ENCODE data around the gene NUCB1. TPM values are rescaled to one million over a fixed set of nuclear protein-coding genes. Genes with fewer than 3 reads are reported as not detected.
A peak's percentile ranks its signal among the peaks of the same experiment; 100 is the strongest.

The NUCB1 gene
- total RNA-seq, 4 donors from 2014 or later: 154 to 506 (median 444) TPM

DNA sequence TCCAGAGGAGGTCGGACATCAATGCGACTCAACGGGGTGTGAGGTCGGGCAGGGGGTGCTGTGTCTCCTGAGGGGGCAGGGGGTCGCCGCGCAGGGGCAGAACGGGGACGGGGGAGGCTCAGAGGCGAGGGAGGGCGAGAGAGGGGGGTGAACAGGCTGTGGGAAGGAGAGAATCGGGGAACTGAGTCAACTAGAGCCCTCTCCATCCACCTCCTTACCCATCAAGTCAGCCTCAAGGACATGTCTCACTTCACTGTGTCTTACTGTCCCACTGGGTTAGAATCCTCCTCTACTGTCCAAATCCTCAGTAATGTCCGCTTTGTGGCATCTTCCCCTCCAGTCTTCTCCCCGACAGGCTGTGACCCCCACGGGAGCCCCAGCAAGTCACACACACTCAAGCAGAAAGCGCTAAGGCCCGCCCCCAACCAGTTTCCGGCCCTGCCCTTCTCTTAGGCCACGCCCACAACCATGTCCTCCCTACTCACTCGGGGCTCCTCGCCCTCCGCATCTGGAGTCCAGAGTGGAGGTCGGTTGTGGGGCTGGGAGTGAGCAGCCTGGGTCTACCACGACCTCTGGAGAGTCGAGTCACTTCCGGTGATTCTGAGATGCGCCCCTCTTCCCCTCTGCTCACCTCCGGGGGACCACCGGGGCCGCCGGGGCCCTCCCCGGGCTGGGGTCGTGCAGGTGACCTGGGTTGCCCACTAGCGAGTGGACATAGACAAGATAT, 41.0 kb upstream of the NUCB1 start:
- peak in 2 of 3 donors; percentile 82 to 85 for DNase-seq
- peak overlapping the region; percentile 21 to 39 (median 26) for H3K4me3 ChIP-seq
- no peak for TF ChIP-seq CTCF (IDR thresholded peaks at IDR 0.05)
- peak overlapping the region in 1 of 4 donors; percentile 49 for H3K27ac ChIP-seq
- H3K36me3 ChIP-seq: no peaks in the 10 kb centered on the region
- H3K27me3 ChIP-seq: no peaks in the 10 kb centered on the region
- H3K4me1 ChIP-seq: no peaks in the 10 kb centered on the region
- no peaks in the 10 kb centered on the region for H3K9me3 ChIP-seq

DNA sequence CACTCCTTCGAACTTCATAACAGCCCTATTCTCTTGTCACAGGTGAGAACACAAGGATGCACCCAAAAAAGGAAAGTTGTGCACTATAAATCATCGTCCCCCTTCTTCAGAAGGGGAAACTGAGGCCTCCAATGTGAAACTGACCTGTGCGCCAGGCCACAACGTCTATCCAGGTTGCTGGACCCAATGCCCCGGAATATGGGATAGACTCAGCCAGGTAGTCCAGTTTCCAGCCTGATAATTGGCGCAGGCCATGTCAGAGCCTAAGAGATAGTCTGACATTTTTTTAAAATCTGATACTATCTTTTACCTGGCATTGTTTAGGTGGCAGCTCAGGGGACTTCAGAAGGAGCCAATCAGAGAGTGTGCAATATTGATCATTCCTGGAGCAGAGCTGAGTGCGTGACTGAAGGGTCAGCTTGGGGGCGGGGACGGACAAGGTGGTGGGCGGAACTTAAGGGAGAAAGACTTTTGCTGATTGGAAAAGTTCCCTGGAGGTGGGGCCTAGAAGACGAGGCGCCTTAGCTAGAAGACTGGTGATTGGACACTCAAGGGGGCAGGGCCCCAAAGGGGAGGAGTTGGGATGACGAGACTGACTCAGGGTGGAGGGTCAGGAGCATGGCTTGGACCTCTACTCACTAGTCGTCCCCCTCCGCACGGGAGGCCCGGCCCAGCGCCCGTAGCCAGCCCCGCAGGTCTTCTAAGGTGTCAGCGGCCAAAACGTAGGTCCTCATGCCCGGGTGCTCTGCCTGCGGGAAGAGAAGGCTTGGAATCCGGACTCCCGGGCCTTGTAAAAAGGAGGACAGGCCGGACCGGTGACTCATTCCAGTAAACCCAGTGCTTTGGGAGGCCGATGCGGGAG, 40.2 kb upstream of the NUCB1 start:
- H3K27me3 ChIP-seq: no peaks in the 10 kb centered on the region
- peak overlapping the region in 2 of 4 donors; percentile 25 to 39 for H3K4me3 ChIP-seq
- TF ChIP-seq CTCF (IDR thresholded peaks at IDR 0.05) (no peak), POLR2A (IDR thresholded peaks at IDR 0.05) (no peak)
- no peaks in the 10 kb centered on the region for H3K36me3 ChIP-seq
- no peak for DNase-seq
- peak overlapping the region in 1 of 4 donors; percentile 49 for H3K27ac ChIP-seq
- no peaks in the 10 kb centered on the region for H3K9me3 ChIP-seq
- H3K4me1 ChIP-seq: no peaks in the 10 kb centered on the region

DNA sequence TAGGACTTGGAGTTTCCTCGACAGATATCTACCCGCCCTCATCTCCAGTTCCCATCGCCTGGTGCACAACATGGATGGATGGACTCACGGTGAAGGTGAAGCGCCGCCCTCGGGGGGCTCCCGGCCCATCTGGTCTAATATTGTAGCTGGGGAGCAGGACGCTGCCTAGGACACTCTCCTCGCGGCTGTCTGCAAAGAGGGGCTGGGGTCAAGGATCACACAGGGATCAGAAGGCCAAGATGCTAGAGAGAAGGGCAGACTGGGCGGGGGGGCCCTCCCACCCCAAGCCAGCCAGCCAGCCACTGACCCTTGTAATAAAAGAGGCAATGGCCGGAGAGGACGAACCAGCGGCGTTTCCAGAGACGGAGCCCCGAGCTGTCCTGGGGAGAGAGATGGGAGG, 38.8 kb upstream of the NUCB1 start:
- Histone ChIP-seq H3K4me1 (peaks cover 0 to under 1% (median 0%) of the 10 kb centered on the region in 4 donors), H3K27ac (no peak overlapping the region), H3K9me3 (no peaks in the 10 kb centered on the region), H3K4me3 (no peak overlapping the region), H3K36me3 (no peaks in the 10 kb centered on the region), H3K27me3 (no peaks in the 10 kb centered on the region)
- no peak for TF ChIP-seq CTCF (IDR thresholded peaks at IDR 0.05)
- TF ChIP-seq POLR2A (IDR thresholded peaks at IDR 0.05): no peak
- no peak for DNase-seq

DNA sequence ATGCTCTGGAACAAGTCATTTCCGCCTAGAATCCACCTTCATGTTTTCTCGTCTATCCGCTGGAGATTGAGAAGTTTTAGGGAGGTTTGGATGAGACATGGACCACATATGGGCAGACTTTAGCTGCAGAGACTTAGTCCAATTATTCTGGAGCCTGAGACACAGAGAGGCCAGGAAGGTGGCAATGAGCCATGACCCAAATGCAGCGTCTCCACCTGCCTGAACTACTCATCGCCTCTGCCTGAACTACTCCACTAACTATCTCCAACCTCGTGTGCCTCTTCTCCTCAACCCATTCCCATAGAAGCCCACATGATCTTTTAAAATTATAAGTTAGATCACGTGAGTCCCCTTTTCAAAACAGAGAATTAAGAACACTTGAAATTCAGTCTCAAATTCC, 37.3 kb upstream of the NUCB1 start:
- Histone ChIP-seq H3K36me3 (no peaks in the 10 kb centered on the region), H3K27me3 (no peaks in the 10 kb centered on the region), H3K4me1 (peaks cover 0 to 16% (median 0%) of the 10 kb centered on the region in 4 donors), H3K4me3 (no peak overlapping the region), H3K9me3 (no peaks in the 10 kb centered on the region), H3K27ac (no peak overlapping the region)
- DNase-seq: no peak
- TF ChIP-seq POLR2A (IDR thresholded peaks at IDR 0.05) (no peak), CTCF (IDR thresholded peaks at IDR 0.05) (no peak)

- peaks cover 0 to 23% (median 0%) of the 10 kb centered on the region in 4 donors for H3K4me1 ChIP-seq
- TF ChIP-seq CTCF (IDR thresholded peaks at IDR 0.05) (no peak), POLR2A (IDR thresholded peaks at IDR 0.05) (no peak)
- no peak overlapping the region for H3K27ac ChIP-seq
- no peaks in the 10 kb centered on the region for H3K27me3 ChIP-seq
- no peaks in the 10 kb centered on the region for H3K9me3 ChIP-seq
- no peak overlapping the region for H3K4me3 ChIP-seq
- H3K36me3 ChIP-seq: no peaks in the 10 kb centered on the region
- no peak for DNase-seq
These were observed 33.4 kb upstream of the NUCB1 start for GRCh38 chr19:48866692-48867091.

Data from Peyer's patch (tissue), 4 donors.